ENCODE data around the gene LAMA2. TPM values are rescaled to one million over a fixed set of nuclear protein-coding genes. Genes with fewer than 3 reads are reported as not detected.

Gene LAMA2
- total and polyA plus RNA-seq, 2 of the 8 experiments (the other 6 are each of a cell fraction or from before 2014, with no cell fraction given): 1.3 to 3.8 TPM

DNA sequence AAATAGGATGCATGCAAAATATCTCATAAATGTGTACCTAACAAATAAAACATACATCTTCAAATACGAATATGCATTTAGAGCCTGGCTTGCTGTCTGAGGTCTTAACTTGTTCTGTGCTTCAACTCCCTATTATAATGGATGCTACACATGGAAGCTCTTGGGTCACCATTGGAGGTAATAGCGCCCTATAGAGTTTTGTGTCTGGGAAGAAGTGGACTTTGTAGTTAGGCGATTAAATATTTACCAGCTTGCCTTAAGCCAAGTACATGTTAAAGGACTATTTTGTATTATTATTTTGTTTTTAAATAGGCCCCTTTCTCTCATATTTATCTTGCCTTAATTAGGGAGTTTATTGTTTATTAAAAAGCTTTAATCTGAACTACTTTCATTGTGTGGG lies 107.4 kb downstream of the LAMA2 start:
- Histone ChIP-seq H4K8ac (ENCODE audit: extremely low read depth, insufficient read depth, low read length) (no peak overlapping the region), H2BK15ac (ENCODE audit: low read length) (no peak overlapping the region), H3K23ac (ENCODE audit: insufficient read length) (no peak overlapping the region), H3K79me2 (ENCODE audit: control insufficient read depth in 1 of 2, insufficient read depth in 2 of 2, low read length in 2 of 2) (no peaks in the 10 kb centered on the region), H4K91ac (replicated peaks; ENCODE audit: insufficient read length, low read length) (no peak overlapping the region), H4K20me1 (replicated peaks in 1 of 2; ENCODE audit: control insufficient read depth in 1 of 2, insufficient read depth in 2 of 2, low read length in 2 of 2) (no peaks in the 10 kb centered on the region), H2AK5ac (ENCODE audit: low read depth, low read length) (no peak overlapping the region), H3K36me3 (ENCODE audit: control insufficient read depth in 2 of 4, insufficient read depth in 4 of 4, low read length in 3 of 4) (no peaks in the 10 kb centered on the region), H3K79me1 (ENCODE audit: low read depth, low read length) (no peaks in the 10 kb centered on the region), H3K9me3 (ENCODE audit: insufficient read depth in 2 of 2, low read depth in 1 of 2, low read length in 1 of 2) (no peaks in the 10 kb centered on the region), H3K4me1 (replicated peaks in 1 of 4; ENCODE audit: control insufficient read depth in 3 of 4, insufficient read depth in 4 of 4, low read length in 3 of 4) (no peaks in the 10 kb centered on the region), H3K4me3 (ENCODE audit: extremely low read depth in 1 of 4, insufficient read depth in 2 of 4, low read depth in 3 of 4, low read length in 4 of 4) (no peak overlapping the region), H3K56ac (replicated peaks; ENCODE audit: insufficient read length, low read depth, low read length) (no peak overlapping the region), H3K27me3 (replicated peaks in 1 of 4; ENCODE audit: control insufficient read depth in 3 of 4, extremely low read depth in 1 of 4, insufficient read depth in 3 of 4, low read length in 3 of 4) (no peaks in the 10 kb centered on the region), H3K14ac (ENCODE audit: insufficient read length) (no peak overlapping the region), H2BK120ac (replicated peaks; ENCODE audit: low read depth, low read length) (no peak overlapping the region), H3K4ac (replicated peaks; ENCODE audit: insufficient read length, low read depth, low read length) (no peak overlapping the region), H4K5ac (ENCODE audit: insufficient read length, low read depth, low read length) (no peak overlapping the region), H3K23me2 (ENCODE audit: low read depth, low read length) (no peaks in the 10 kb centered on the region; the same call in 1 of the 2 replicates), H2AFZ (ENCODE audit: low read length) (no peak overlapping the region), H2BK5ac (ENCODE audit: low read depth, low read length) (no peak overlapping the region), H3K18ac (ENCODE audit: extremely low read depth, low read length) (no peak overlapping the region), H2BK20ac (ENCODE audit: low read length) (no peak overlapping the region), H3K27ac (ENCODE audit: low read depth, low read length) (no peak overlapping the region), H2BK12ac (ENCODE audit: low read depth, low read length) (no peak overlapping the region), H3K9ac (replicated peaks in 1 of 4; ENCODE audit: extremely low read depth in 1 of 4, low read depth in 3 of 4, low read length in 3 of 4) (no peak overlapping the region), H3K4me2 (ENCODE audit: insufficient read depth in 1 of 2, low read depth in 2 of 2, low read length in 2 of 2) (no peak overlapping the region)
- DNase-seq (ENCODE audit: low read depth in 1 of 2, low spot score in 2 of 2) (no peak), FAIRE-seq (no peak)
- 93% methylated on average over 3 of the region's 3 CpGs; no CpG with 5 or more reads in 1 of the 2 experiments for WGBS, 2 experiments (ENCODE audit: extremely low coverage in 1 of 2, insufficient coverage in 1 of 2, insufficient read length in 1 of 2, insufficient replicate concordance in 2 of 2, low coverage in 1 of 2, low lambda C conversion rate in 2 of 2, missing lambda C conversion rate in 1 of 2)
- TF ChIP-seq SAP30 (IDR thresholded peaks at IDR 0.05; ENCODE audit: insufficient read depth, insufficient replicate concordance, low read length) (no peak), KDM1A (IDR thresholded peaks at IDR 0.05; ENCODE audit: borderline replicate concordance, low read length) (no peak), TEAD4 (IDR thresholded peaks at IDR 0.05; ENCODE audit: low read depth, low read length) (no peak), ASH2L (IDR thresholded peaks at IDR 0.05; ENCODE audit: low read length) (no peak), EGR1 (IDR thresholded peaks at IDR 0.05; ENCODE audit: borderline replicate concordance, low read depth, low read length) (no peak), CREB1 (IDR thresholded peaks at IDR 0.05) (no peak)
- POLR2A ChIA-PET (ENCODE audit: partially characterized antibody): no interaction called here
- CTCF ChIA-PET (ENCODE audit: partially characterized antibody): no interaction called here
